SIG-M5 treated with dmso at 0.1 percent for 504 hours (cell line): ENCODE data around the gene CPEB2.

Experiments
- DNase-seq: peaks from one replicate; lab custom pipeline; 2025; ENCODE audit not compliant: unreplicated experiment; lab: John Stamatoyannopoulos, UW

CPEB2 gene

DNA sequence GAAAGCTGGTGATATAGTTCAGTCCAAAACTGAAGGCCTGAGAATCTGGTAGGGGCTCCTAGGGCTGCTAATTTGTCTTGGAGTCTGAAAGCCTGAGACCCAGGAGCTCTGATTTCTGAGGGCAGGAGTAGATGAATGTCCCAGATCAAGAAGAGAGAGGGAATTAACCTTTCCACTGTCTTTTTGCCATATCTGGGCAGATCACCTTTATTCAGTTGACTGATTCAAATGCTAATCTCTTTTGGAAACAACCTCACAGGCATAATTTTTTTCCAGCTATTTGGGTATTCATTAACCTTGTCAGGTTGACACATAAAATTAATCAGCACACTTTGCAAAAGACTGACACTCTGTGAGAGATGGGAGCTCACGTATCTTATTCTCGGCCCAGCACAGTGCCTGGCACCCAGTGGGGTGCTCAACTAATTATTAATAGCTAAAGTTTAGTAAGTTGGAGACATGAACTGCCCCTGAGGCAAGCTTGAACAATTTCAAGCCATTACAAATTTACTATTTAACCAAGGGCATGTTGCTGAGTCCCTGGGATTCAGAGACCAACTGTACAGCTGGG lies 114.3 kb downstream of the CPEB2 start:
- no peak for DNase-seq

DNA sequence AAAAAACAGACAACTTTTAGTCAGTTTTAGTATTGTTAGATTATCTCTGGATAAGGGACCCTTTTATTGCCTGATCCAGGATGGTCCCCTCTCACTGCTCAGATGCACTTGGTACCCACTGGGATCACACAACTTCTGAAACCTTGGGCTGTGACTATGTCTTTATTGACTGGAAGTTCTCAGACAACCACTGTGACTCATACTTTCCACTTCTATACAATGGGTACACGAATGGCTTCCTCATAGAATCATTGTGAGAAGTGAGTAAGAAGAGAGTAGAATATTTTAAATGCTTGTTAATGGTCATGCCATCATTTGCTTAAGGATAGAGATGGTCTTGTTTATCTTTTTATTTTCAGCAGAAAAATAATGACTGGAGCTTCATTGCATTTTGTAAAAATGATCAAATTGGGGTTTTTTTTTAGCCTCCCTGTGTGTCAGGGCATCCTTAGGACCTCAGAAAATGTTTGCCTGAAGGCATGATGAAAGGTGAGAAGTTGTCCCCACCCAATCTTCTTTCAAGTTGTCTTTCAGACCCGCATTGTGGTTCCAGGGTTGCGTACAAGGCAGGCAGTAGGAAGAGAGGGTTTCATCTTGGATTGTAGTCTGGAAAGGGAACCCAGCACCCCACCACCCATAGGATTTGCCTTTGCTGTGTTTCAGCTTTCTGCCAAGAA lies 115.1 kb downstream of the CPEB2 start:
- DNase-seq, result no peak

DNA sequence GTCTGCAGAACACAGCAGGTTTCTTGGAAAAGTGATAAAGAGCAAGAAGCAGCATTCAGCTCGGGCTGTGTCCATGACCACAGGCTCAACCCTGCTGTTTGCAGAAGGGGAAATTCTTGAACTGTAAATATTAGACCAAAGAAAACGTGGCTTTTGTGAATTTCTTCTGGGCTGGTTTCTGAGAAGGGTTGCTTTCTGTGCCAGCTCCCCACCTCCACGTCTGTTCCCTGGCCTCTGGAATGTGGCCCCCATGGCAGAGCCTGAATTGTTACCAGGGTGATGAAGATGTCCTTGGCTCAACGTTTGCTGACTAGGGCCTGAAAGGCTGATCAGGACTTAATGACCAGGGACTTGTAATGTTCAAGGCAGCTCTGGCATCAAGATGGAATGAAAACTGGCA lies 116.0 kb downstream of the CPEB2 start:
- no peak for DNase-seq
